ENCODE data around the gene PYGO2. TPM values are rescaled to one million over a fixed set of nuclear protein-coding genes. Genes with fewer than 3 reads are reported as not detected.
"Not testable (repeated sequence)": the region's sequence is repeated elsewhere in the genome, so short reads cannot be mapped to it uniquely, and the experiment has no call there.

The PYGO2 gene
- total RNA-seq, 1 donor from 2014 or later, result 7.4 TPM

DNA sequence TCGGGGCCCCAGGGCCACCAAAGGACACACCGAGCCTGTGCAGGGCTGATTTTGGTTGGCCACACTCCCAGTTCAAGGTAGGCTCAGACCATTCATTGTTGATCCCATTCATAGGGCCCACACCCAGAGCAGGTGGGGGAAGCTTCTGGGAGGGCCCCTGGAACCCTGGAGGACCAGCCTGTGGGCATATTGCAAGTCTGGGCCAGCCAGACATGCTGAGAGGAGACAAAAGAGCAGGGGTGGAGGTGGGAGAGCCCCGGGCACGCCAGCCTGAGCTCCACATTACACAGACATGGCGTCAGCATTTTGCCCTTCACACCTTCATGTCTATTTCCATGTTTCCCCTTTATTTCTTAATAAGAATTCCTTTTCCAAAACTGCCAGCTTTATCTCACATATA lies 50.7 kb downstream of the PYGO2 start:
- Histone ChIP-seq H3K4me3 (ENCODE audit: low read depth, low read length) (no peak overlapping the region), H3K27me3 (ENCODE audit: control insufficient read depth, insufficient read depth, low read length) (no peaks in the 10 kb centered on the region), H3K36me3 (ENCODE audit: control insufficient read depth, insufficient read depth, low read length) (no peaks in the 10 kb centered on the region)
- peak; percentile 52 for FAIRE-seq
- TF ChIP-seq, protein P1, sequence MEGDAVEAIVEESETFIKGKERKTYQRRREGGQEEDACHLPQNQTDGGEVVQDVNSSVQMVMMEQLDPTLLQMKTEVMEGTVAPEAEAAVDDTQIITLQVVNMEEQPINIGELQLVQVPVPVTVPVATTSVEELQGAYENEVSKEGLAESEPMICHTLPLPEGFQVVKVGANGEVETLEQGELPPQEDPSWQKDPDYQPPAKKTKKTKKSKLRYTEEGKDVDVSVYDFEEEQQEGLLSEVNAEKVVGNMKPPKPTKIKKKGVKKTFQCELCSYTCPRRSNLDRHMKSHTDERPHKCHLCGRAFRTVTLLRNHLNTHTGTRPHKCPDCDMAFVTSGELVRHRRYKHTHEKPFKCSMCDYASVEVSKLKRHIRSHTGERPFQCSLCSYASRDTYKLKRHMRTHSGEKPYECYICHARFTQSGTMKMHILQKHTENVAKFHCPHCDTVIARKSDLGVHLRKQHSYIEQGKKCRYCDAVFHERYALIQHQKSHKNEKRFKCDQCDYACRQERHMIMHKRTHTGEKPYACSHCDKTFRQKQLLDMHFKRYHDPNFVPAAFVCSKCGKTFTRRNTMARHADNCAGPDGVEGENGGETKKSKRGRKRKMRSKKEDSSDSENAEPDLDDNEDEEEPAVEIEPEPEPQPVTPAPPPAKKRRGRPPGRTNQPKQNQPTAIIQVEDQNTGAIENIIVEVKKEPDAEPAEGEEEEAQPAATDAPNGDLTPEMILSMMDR (IDR thresholded peaks at IDR 0.05; ENCODE audit: insufficient read depth, low read length, severe bottlenecking), result no peak
- DNase-seq (ENCODE audit: low read depth), result peak; percentile 44

DNA sequence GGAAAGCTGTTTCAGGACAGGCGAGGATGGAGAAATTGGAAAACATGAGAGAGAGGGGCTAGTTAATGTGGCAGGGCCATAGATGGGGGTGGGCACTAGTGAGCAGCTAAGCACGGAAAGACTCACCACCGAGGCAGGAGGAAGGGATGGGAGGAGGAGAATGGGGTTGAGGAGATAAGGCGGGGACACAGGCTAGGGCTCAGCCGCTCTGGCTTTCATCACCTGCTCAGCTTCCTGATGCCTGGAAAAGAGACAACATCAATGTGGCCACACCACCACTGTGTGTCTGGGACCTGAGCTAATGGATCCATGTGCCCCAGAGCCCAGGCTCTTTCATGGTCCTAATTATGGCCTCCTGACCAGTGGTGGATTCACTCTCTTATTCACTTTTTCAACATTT lies 52.6 kb downstream of the PYGO2 start:
- Histone ChIP-seq H3K4me3 (ENCODE audit: low read depth, low read length) (no peak overlapping the region), H3K27me3 (ENCODE audit: control insufficient read depth, insufficient read depth, low read length) (no peaks in the 10 kb centered on the region), H3K36me3 (ENCODE audit: control insufficient read depth, insufficient read depth, low read length) (no peaks in the 10 kb centered on the region)
- no peak for DNase-seq (ENCODE audit: low read depth)
- peak; percentile 23 for FAIRE-seq
- TF ChIP-seq, protein P1 (IDR thresholded peaks at IDR 0.05; ENCODE audit: insufficient read depth, low read length, severe bottlenecking), result no peak

DNA sequence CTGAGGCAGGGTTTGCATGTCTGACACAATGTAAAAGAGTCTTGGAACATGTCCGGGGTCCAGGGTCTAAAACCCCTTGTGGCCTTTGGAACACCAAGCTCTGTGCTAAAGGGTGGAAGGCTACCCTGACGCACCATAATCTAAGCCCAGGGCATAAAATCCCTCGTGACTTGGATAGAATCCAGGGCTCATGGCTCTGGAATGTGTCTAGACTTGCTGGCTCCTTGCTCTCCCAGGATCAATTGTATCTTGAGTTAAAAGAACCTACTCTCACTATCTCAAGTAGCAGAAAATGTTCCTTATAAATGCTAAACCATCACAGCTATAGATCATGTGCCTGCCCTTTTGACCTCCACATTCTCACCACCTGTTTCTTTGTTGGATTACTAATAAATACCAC lies 53.5 kb downstream of the PYGO2 start:
- not testable (repeated sequence) for H3K27me3 ChIP-seq (ENCODE audit: control insufficient read depth, insufficient read depth, low read length); DNase-seq (ENCODE audit: low read depth); H3K36me3 ChIP-seq (ENCODE audit: control insufficient read depth, insufficient read depth, low read length); H3K4me3 ChIP-seq (ENCODE audit: low read depth, low read length); FAIRE-seq

Other genes with a start within 250 kb of the PYGO2 start
- gene KCNN3, start 91.5 kb downstream of the PYGO2 start, total RNA-seq, result under 0.01 TPM in 1 of 2 replicates, not detected in the other
- 11.3 and 24.6 TPM in 2 replicates for gene PMVK, start 25.1 kb downstream of the PYGO2 start, total RNA-seq
- 23.7 and 28.3 TPM in 2 replicates for gene PBXIP1, start 5.7 kb downstream of the PYGO2 start, total RNA-seq
- 216 and 351 TPM in 2 replicates for gene SHC1, start 9.0 kb upstream of the PYGO2 start, total RNA-seq
- 56.3 and 76.9 TPM in 2 replicates for gene CKS1B, start 12.9 kb upstream of the PYGO2 start, total RNA-seq
- 40.8 and 49.3 TPM in 2 replicates for gene FLAD1, start 21.6 kb upstream of the PYGO2 start, total RNA-seq
- 0.51 TPM in 1 of 2 replicates, not detected in the other for gene LENEP, start 31.8 kb upstream of the PYGO2 start, total RNA-seq
- 46.1 and 112 TPM in 2 replicates for gene ZBTB7B, start 41.0 kb upstream of the PYGO2 start, total RNA-seq
- gene DCST2, start 72.0 kb upstream of the PYGO2 start, total RNA-seq, result under 0.01 and 0.13 TPM in 2 replicates
- not detected in 2 replicates for gene DCST1, start 72.0 kb upstream of the PYGO2 start, total RNA-seq
- 181 and 322 TPM in 2 replicates for gene ADAM15, start 89.5 kb upstream of the PYGO2 start, total RNA-seq
- gene EFNA4, start 102.0 kb upstream of the PYGO2 start, total RNA-seq, result 8.7 and 12.9 TPM in 2 replicates
- gene EFNA3, start 117.1 kb upstream of the PYGO2 start, total RNA-seq, result 3.7 and 11.9 TPM in 2 replicates
- 31.9 and 54.3 TPM in 2 replicates for gene EFNA1, start 166.1 kb upstream of the PYGO2 start, total RNA-seq
- 149 and 161 TPM in 2 replicates for gene SLC50A1, start 174.1 kb upstream of the PYGO2 start, total RNA-seq
- gene DPM3, start 178.7 kb upstream of the PYGO2 start, total RNA-seq, result 37.4 and 43.5 TPM in 2 replicates
- gene KRTCAP2, start 211.5 kb upstream of the PYGO2 start, total RNA-seq, result 76.3 and 133 TPM in 2 replicates
- gene TRIM46, start 212.1 kb upstream of the PYGO2 start, total RNA-seq, result 0.26 and 0.64 TPM in 2 replicates
- 16.3 and 19.6 TPM in 2 replicates for gene THBS3, start 246.1 kb upstream of the PYGO2 start, total RNA-seq
- 48.4 and 49.5 TPM in 2 replicates for gene MTX1, start 246.9 kb upstream of the PYGO2 start, total RNA-seq